Measurements from ENCODE around the gene PLEKHG4B.

Gene PLEKHG4B

GRCh38 chr5:169728-170094, 77.7 kb downstream of the PLEKHG4B start:
- DNase-seq (ENCODE audit: low spot score), result no peak

GRCh38 chr5:170971-171800, 79.2 kb downstream of the PLEKHG4B start:
- no peak for DNase-seq (ENCODE audit: low spot score)

- no peak for DNase-seq (ENCODE audit: low spot score)
Measured at GRCh38 chr5:171801-172331, 79.9 kb downstream of the PLEKHG4B start.

- DNase-seq (ENCODE audit: low spot score), result no peak
Measured at GRCh38 chr5:172421-172820, 80.5 kb downstream of the PLEKHG4B start.

- no peak for DNase-seq (ENCODE audit: low spot score)
Measured at GRCh38 chr5:172841-173251, 80.9 kb downstream of the PLEKHG4B start.

- DNase-seq (ENCODE audit: low spot score), result no peak
Measured at GRCh38 chr5:173392-174290, 81.7 kb downstream of the PLEKHG4B start.

GRCh38 chr5:174291-174600, 82.3 kb downstream of the PLEKHG4B start:
- no peak for DNase-seq (ENCODE audit: low spot score)

- no peak for DNase-seq (ENCODE audit: low spot score)
Measured at GRCh38 chr5:174876-175465, 83.0 kb downstream of the PLEKHG4B start.

- DNase-seq (ENCODE audit: low spot score), result no peak
Measured at GRCh38 chr5:176296-176823, 84.4 kb downstream of the PLEKHG4B start.

GRCh38 chr5:178110-178509, 86.1 kb downstream of the PLEKHG4B start:
- DNase-seq (ENCODE audit: low spot score), result no peak

- DNase-seq (ENCODE audit: low spot score), result no peak
Measured at GRCh38 chr5:179401-179800, 87.4 kb downstream of the PLEKHG4B start.

GRCh38 chr5:180286-180918, 88.4 kb downstream of the PLEKHG4B start:
- no peak for DNase-seq (ENCODE audit: low spot score)

- no peak for DNase-seq (ENCODE audit: low spot score)
Measured at GRCh38 chr5:181160-181559, 89.2 kb downstream of the PLEKHG4B start.

GRCh38 chr5:181566-181965, 89.6 kb downstream of the PLEKHG4B start:
- DNase-seq (ENCODE audit: low spot score), result no peak

- no peak for DNase-seq (ENCODE audit: low spot score)
Measured at GRCh38 chr5:182126-182525, 90.2 kb downstream of the PLEKHG4B start.

GRCh38 chr5:184471-184870, 92.5 kb downstream of the PLEKHG4B start:
- DNase-seq (ENCODE audit: low spot score), result no peak

GRCh38 chr5:185095-186070, 93.4 kb downstream of the PLEKHG4B start:
- no peak for DNase-seq (ENCODE audit: low spot score)

GRCh38 chr5:186091-187041, 94.4 kb downstream of the PLEKHG4B start:
- DNase-seq (ENCODE audit: low spot score), result no peak

- DNase-seq (ENCODE audit: low spot score), result no peak
Measured at GRCh38 chr5:187042-187431, 95.1 kb downstream of the PLEKHG4B start.

All from Ammon's horn (tissue), 1 donor.